HS-5 (cell line): ENCODE results near the gene TANGO6.
A peak's percentile ranks its signal among the peaks of the same experiment; 100 is the strongest.

Source experiments
- DNase-seq: peaks from one replicate; pipeline ENCODE4 v3.0.0-alpha.2; 2012; ENCODE audit warnings: low read depth

The TANGO6 gene

GRCh38 chr16:68866933-68867332 is 23.6 kb downstream of the TANGO6 start:
- no peak for DNase-seq

DNA sequence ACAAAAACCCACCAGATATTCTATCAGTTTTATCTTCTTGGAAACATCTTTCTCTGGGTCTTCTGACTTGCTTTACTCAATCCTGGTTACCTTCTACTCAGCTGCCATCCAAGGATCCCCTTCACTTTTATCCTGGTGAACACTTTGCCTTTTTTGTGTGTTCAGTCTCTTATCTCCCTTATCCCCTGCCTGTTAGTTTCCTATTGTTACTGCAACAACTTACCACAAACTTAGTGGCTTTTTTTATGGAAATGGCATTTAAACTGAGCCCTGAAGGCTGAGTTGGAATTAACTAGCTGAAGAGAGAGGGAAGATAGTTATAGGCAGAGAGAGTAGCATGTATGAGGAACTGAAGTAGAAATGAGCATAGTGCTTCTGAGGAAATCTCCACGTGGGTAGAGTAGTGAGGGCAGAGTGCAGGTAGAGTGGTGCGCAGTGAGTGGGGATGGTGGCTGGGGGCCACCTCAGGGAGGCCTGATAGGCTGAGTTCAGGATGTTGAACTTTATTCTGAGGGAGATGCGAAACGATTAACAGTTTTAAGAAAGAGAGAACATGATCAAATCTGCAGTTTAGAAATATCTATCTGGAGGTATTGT is 26.3 kb downstream of the TANGO6 start:
- no peak for DNase-seq

DNA sequence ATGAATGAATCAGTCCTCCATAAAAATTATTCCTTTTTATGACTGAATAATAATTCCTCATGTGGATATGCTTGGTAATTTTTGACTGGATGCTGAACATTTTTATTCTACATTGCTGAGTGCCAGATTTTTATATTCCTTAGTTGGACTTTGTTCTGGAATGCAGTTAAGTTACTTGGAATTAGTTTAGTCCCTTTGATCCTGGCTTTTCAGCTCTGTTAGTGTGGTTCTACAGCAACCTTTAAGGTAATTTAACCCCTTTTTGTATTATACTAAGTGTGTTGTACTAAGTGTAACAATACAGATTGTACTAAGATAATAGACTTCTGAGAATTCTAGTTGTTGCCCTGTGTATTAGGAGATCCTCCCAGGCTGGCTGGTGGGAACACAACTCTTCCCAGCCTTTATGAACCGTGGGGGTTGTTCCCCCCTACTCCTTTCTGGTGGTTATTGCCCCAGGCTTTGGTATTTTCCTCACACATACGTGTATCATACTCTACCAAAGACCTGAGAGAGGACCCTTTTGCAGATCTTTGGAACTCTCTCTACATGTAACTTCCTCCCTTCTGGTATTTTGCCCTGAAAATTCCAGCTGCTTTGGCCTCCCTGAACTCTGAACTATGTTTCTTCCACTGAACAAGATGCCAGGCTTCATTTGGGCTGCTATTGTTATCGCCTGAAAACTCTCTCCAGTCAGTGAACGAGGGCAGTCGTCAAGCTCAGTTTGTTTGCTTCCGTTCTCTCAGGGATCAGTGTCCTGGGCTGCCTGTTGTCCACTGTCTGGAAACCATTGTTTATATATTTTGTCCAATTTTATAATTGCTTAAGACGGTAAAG is 30.5 kb downstream of the TANGO6 start:
- no peak for DNase-seq

- DNase-seq: no peak
Observed at GRCh38 chr16:68875871-68876270, 32.5 kb downstream of the TANGO6 start.

DNA sequence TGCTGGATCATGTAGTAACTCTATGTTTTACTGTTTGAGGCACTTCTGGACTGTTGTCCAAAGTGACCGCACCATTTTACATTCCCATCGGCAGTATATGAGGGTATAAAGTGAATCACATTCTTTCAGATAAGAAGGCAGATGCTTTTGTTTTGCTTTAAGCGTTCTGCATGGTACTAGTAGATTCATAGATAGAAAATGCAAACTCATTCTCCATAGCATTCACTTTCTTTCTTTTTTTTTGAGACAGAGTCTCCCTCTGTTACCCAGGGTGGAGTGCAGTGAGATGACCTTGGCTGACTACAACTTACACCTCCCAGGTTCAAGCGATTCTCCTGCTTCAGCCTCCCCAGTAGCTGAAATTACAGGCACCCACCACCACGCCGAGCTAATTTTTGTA is 40.4 kb downstream of the TANGO6 start:
- DNase-seq: no peak

DNA sequence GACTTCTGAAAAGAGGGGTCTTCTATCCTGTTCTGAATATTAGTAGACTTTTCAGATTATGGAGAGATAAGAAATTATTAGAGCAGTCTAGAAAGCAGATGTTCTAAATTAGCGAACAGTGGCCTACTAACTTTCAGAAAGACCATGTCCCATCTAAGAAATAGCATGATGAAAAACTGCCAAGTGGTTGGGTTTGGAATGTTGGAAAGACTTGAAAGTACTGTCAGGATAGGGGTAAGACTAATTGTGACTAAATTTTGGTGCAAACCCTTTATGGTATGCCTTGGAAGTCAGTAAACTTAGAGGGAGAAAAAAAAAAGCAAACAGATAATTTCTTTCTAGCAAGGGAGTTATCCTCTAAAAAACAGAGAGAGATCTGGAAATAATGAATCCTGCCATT is 41.1 kb downstream of the TANGO6 start:
- DNase-seq: no peak

DNA sequence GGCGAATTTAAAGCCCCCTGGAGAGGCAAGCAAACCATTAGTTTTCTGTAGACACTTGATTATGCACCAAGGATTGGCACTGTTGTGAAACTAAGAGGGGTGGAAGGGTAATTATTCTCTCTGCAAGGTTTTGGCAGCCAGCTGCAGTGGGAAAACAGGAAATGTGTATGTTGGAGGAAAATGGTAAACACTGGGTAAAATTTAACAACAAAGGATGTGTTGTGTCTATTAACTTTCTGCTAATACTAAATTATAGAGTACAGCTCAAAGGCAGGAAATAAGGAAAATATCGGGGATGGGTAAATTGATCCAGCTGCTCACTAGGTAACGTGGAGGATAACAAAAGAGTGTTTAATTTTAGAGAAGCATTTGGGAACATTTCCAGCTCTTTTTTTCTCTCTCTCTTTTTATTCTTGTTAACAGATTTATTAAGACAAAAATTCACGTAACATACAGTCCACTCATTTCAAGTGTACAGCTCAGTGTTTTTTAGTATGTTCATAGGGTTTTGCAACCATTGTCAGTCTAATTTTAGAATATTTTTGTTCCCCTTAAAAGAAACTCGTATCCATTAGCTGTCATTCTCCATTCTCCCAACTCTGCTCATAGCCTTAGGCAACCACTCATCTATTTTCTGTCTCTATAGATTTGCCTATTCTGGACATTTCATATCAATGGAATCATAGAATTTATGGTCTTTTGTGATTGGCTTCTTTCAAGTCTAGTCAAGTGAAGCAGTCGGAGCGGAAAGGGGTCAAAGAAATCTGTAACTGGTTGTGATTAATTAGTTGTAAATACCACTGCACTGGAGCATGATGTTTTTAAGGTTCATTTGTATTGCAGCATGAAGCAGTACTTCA is 41.8 kb downstream of the TANGO6 start:
- DNase-seq: no peak

DNA sequence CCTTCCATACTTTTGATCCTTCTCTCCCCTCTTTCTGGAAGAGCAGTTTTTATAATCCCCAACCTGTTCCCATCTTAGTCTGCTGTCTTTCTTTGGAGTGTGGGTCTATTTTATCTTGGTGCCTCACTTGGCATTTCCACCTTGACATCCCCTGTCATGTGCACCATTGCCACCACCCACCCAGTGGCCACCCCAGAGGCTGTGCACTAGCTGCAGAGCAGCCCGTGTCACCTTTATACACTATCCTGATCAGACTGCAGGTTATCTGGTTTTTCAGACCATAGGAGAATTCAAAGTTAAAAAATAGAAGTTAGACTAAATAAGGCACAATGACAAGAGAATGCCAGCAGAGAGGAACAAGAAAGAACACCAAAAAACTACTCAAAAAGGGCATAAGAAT is 43.8 kb downstream of the TANGO6 start:
- DNase-seq: no peak

- no peak for DNase-seq
Observed at GRCh38 chr16:68889508-68890150, 46.3 kb downstream of the TANGO6 start.

GRCh38 chr16:68892214-68892613 is 48.9 kb downstream of the TANGO6 start:
- DNase-seq: no peak

DNA sequence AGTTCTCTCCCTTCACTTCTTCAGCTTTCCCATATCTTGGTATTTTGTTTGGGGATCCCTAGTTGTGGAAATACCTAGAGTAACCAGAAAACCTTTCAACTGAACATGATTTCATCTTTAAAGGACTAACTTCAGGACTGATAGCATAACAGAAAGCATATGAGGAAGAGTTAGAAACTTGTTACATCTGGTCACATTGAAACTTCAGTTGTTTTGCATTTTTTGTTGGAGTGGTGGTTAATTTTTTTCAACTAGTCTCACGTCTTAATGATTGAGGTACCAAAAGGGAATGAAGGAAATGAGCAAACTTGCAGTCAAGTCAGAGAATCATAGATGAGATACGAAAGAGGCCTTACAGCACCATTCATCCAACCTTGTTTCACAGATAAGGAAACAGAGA is 49.6 kb downstream of the TANGO6 start:
- no peak for DNase-seq

- DNase-seq: no peak
Observed at GRCh38 chr16:68893710-68894705, 50.7 kb downstream of the TANGO6 start.

DNA sequence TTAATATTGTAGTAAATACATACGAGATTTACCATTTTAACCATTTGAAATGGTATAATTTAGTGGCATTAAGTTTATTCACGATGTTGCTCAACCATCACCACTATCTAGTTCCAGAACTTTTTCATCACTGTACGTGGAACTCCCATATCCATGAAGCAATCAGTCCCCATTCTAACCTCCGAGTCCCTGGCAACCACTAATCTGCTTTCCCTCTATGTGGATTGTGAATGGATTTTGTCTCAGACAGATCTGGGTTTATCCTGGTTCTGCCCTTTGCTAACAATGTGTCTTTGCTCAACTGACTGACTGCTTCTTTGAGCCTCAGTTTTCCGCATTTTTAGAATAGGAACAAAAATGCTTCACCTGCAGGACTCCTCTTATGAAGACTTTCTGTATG is 51.4 kb downstream of the TANGO6 start:
- DNase-seq: no peak

GRCh38 chr16:68898026-68898425 is 54.7 kb downstream of the TANGO6 start:
- DNase-seq: no peak

DNA sequence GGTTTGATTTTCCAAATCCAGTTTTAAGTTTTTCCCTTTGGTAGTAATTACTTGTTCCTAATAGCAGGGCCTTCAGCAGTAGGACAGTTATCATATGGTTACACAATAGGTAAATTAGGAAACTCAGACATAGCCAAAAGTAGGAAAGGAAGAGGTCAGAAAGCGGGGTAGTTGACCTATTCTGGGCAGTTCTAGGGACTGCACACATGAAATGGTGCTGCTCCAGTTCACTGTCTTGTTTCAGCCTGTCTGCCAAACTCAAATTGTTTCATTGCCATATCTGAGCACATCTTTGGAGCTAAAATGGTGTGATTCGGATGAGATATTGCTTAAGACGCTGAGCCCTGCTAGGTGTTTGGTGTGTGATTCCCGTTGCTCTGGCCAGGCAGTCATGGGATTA is 56.7 kb downstream of the TANGO6 start:
- no peak for DNase-seq

- peak; percentile 31 for DNase-seq
Observed at GRCh38 chr16:68902003-68902968, 59.0 kb downstream of the TANGO6 start.

GRCh38 chr16:68902969-68903345 is 59.6 kb downstream of the TANGO6 start:
- no peak for DNase-seq

GRCh38 chr16:68907297-68907696 is 64.0 kb downstream of the TANGO6 start:
- DNase-seq: no peak

- DNase-seq: no peak
Observed at GRCh38 chr16:68907781-68908181, 64.5 kb downstream of the TANGO6 start.
